Measurements from ENCODE around the gene NIP7.
"Not testable (repeated sequence)": the region's sequence is repeated elsewhere in the genome, so short reads cannot be mapped to it uniquely, and the experiment has no call there.

Gene NIP7

GRCh38 chr16:69350536-69351133 lies 11.1 kb downstream of the NIP7 start:
- TF ChIP-seq CTCF (IDR thresholded peaks at IDR 0.05; ENCODE audit: insufficient read depth, low read length, poor library complexity, severe bottlenecking) = no peak
- H3K36me3 ChIP-seq (ENCODE audit: control insufficient read depth, insufficient read depth, low read length) = peaks cover 3% of the 10 kb centered on the region
- no peaks in the 10 kb centered on the region for H3K27me3 ChIP-seq (replicated peaks; ENCODE audit: control insufficient read depth, insufficient read depth, low read length)
- no peak for DNase-seq (ENCODE audit: extremely low read depth, insufficient read length)
- no peak overlapping the region for H3K4me3 ChIP-seq (replicated peaks; ENCODE audit: low read depth, low read length)

- Histone ChIP-seq H3K4me3 (replicated peaks; ENCODE audit: low read depth, low read length) (no peak within 1 kb of the TSS), H3K36me3 (ENCODE audit: control insufficient read depth, insufficient read depth, low read length) (peaks cover 3% of the 10 kb centered on the region), H3K27me3 (replicated peaks; ENCODE audit: control insufficient read depth, insufficient read depth, low read length) (no peaks in the 10 kb centered on the region)
- no peak for DNase-seq (ENCODE audit: extremely low read depth, insufficient read length)
- no peak for TF ChIP-seq CTCF (IDR thresholded peaks at IDR 0.05; ENCODE audit: insufficient read depth, low read length, poor library complexity, severe bottlenecking)
Observed at GRCh38 chr16:69351309-69352027, 11.9 kb downstream of the NIP7 start, which contains the start of gene TMED6. Gene TMED6, minus strand, starts transcription at chr16:69351786. Its CDS starts 33 bp downstream, at chr16:69351753.

GRCh38 chr16:69360070-69360469 lies 20.5 kb downstream of the NIP7 start:
- H3K4me3 ChIP-seq (replicated peaks; ENCODE audit: low read depth, low read length); DNase-seq (ENCODE audit: extremely low read depth, insufficient read length); H3K27me3 ChIP-seq (replicated peaks; ENCODE audit: control insufficient read depth, insufficient read depth, low read length); H3K36me3 ChIP-seq (ENCODE audit: control insufficient read depth, insufficient read depth, low read length): not testable (repeated sequence)

GRCh38 chr16:69363281-69363717 lies 23.7 kb downstream of the NIP7 start:
- no peak for DNase-seq (ENCODE audit: extremely low read depth, insufficient read length)
- H3K36me3 ChIP-seq (ENCODE audit: control insufficient read depth, insufficient read depth, low read length) = peaks cover 20% of the 10 kb centered on the region
- no peaks in the 10 kb centered on the region for H3K27me3 ChIP-seq (replicated peaks; ENCODE audit: control insufficient read depth, insufficient read depth, low read length)
- TF ChIP-seq CTCF (IDR thresholded peaks at IDR 0.05; ENCODE audit: insufficient read depth, low read length, poor library complexity, severe bottlenecking) = no peak
- H3K4me3 ChIP-seq (replicated peaks; ENCODE audit: low read depth, low read length) = no peak overlapping the region

GRCh38 chr16:69364088-69364487 lies 24.5 kb downstream of the NIP7 start:
- no peak for DNase-seq (ENCODE audit: extremely low read depth, insufficient read length)
- H3K36me3 ChIP-seq (ENCODE audit: control insufficient read depth, insufficient read depth, low read length) = peaks cover 20% of the 10 kb centered on the region
- H3K4me3 ChIP-seq (replicated peaks; ENCODE audit: low read depth, low read length) = no peak overlapping the region
- no peaks in the 10 kb centered on the region for H3K27me3 ChIP-seq (replicated peaks; ENCODE audit: control insufficient read depth, insufficient read depth, low read length)
- TF ChIP-seq CTCF (IDR thresholded peaks at IDR 0.05; ENCODE audit: insufficient read depth, low read length, poor library complexity, severe bottlenecking) = no peak

- Histone ChIP-seq H3K27me3 (replicated peaks; ENCODE audit: control insufficient read depth, insufficient read depth, low read length) (no peaks in the 10 kb centered on the region), H3K4me3 (replicated peaks; ENCODE audit: low read depth, low read length) (no peak overlapping the region), H3K36me3 (ENCODE audit: control insufficient read depth, insufficient read depth, low read length) (peaks cover 27% of the 10 kb centered on the region)
- TF ChIP-seq CTCF (IDR thresholded peaks at IDR 0.05; ENCODE audit: insufficient read depth, low read length, poor library complexity, severe bottlenecking) = no peak
- DNase-seq (ENCODE audit: extremely low read depth, insufficient read length) = no peak
Observed at GRCh38 chr16:69365901-69366300, 26.3 kb downstream of the NIP7 start.

Data from GM06990 (cell line).